GM21825 (cell line): ENCODE measurements around the gene MDM1.
A peak's percentile ranks its signal among the peaks of the same experiment; 100 is the strongest.

ENCODE experiments used
- ATAC-seq: cut with Tn5 transposase; IDR thresholded peaks from one replicate; pipeline ENCODE4 v1.9.1; 2021; ENCODE audit warnings: mild to moderate bottlenecking, moderate library complexity; ENCODE audit not compliant: unreplicated experiment

The MDM1 gene, protein sequence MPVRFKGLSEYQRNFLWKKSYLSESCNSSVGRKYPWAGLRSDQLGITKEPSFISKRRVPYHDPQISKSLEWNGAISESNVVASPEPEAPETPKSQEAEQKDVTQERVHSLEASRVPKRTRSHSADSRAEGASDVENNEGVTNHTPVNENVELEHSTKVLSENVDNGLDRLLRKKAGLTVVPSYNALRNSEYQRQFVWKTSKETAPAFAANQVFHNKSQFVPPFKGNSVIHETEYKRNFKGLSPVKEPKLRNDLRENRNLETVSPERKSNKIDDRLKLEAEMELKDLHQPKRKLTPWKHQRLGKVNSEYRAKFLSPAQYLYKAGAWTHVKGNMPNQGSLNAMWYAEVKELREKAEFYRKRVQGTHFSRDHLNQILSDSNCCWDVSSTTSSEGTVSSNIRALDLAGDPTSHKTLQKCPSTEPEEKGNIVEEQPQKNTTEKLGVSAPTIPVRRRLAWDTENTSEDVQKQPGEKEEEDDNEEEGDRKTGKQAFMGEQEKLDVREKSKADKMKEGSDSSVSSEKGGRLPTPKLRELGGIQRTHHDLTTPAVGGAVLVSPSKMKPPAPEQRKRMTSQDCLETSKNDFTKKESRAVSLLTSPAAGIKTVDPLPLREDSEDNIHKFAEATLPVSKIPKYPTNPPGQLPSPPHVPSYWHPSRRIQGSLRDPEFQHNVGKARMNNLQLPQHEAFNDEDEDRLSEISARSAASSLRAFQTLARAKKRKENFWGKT

DNA sequence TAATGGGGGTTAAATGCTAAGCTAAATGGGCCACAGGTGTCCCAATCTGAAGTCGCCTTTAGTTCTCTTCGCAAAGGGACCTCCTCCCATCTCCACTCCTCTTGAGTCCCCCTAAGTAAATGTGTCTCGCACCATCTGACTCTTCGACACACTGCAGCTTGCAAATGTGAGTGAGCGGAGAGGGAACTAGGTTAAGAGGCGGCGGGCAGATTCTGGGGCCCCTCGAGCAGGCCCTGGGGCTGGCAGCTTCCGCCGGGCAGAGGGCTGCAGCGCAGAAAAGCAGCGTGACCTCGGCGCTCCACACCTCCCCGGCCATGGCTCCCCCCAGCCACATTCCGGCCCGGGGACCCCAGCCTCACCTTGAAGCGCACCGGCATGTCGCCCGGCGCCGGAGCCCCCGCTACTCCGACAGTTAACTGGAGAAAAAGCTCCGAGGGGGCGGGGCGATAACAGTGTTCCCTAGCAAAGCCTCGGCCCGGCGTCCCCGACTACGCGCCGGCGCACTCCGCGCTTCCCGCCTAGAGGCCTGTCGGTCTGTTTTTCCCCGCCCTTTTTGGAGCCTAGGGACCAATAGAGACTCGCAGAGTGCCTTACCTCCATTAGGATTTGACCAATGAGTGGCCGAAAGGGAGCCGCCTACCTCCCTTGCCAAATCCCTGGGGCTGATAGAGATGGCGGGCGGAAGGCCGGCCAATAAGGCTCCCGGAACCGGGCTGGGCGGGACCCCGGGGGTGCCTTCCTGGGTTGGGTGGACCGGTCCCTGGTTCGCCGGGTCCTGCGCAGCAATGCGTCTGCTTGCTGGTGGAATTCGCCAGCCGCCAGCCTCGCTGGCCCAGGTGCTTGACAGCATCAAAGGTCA, at the start of gene MDM1:
TSS of gene MDM1 (minus strand) at position 494 of the 859 bp plus-strand sequence. CDS start at position 377, 117 bp downstream.
- ATAC-seq = peak; percentile 97

DNA sequence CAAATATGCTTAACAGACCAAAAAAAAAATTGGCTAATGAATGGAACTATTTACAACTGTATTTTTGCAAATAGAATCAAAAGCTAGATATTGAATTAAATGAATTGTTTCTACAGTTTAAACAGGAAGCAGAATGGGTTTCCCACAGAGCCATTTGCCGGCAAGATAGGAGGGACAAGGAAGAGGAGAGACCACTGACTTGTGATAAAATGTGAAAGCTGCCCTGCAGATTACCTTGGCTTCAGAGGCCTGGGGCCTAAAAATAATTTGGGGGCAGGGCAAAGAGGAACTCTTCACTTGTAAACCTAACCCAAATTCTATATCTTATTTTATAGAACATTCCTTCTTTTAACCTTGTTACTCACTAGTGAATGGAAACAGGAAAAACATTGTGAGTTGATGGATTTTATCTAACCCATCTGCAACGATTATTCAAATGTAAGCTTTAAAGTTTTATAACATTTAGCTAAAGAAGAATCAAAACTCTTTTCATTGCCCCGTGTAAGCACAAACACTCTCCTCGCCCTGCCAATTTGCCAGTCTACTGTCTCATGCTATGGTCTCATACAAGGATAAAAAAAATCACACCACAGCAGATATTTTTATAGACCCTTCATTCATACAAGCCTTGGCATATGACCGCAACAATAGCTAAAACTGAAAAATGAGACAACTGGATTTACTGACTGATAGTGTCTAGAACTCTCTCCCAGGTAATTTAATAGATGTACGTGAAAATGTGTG, 49.5 kb upstream of the MDM1 start:
- no peak for ATAC-seq

- no peak for ATAC-seq
Observed at GRCh38 chr12:68378872-68379606, 46.9 kb upstream of the MDM1 start.

DNA sequence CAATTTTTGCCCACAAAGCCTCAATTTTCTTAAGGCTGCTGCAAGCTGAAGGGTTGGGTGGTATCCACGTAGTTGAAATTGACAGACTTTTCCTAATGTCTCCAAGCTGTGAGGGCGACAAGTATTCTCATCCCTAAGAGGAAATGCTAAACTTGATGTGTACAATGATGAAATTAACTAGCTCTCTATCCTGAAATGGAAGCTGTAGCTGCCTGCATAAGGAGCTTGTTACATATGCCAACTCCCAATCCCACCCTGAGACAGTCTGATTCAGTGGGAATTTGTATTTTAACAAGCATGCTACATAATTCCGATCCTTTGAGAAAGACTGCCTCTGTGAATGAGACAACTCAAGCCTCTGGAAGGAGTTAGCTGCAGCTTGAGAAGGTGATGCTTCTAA, 45.7 kb upstream of the MDM1 start:
- no peak for ATAC-seq

- no peak for ATAC-seq
Observed at GRCh38 chr12:68376901-68377300, 44.7 kb upstream of the MDM1 start.

DNA sequence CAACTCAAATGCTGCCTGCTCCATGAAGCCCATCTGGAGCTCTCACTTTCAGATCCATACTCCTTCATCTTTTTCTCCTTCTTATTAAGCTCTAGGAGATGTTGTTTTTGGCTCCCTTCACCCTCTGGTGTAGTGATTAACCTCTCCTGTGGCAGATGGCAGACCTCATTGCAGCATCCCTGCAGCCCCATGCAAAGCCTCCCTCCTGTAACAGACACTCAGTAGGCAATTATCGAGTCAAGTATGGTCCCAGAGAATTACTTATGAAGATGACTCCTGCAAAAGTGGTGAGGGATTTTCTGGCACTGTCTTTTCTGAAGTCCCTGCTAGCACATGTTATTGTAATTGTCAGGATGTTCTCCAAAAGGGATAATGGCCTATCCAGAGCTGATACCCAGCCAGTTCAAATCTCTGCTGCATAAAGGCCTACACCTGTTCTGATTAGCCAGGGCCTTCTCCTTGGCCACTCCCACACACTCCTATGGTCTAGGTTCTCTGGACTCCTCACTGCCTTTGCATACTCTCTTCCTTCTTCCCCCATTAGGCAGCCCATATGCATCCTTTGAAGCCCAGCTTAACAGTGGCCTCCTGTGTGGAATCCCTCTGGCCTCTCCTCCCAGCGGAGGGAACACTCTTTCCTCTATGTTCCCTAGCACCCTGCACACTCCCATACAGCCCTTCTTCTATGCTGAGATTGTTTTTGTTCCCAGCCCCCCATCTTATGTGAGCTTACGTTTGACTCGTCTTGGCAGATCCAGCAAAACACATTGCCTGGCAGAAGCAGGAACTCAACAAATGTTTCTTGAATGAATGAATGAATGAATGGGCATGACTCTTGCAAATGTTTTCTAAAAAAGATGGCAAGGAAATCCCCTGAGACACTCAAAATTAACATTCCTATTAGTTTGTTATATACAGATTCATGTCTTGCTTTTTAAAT, 43.9 kb upstream of the MDM1 start:
- no peak for ATAC-seq

- peak; percentile 96 for ATAC-seq
Observed at GRCh38 chr12:68374307-68374982, 42.3 kb upstream of the MDM1 start.

- no peak for ATAC-seq
Observed at GRCh38 chr12:68370667-68371066, 38.5 kb upstream of the MDM1 start.

DNA sequence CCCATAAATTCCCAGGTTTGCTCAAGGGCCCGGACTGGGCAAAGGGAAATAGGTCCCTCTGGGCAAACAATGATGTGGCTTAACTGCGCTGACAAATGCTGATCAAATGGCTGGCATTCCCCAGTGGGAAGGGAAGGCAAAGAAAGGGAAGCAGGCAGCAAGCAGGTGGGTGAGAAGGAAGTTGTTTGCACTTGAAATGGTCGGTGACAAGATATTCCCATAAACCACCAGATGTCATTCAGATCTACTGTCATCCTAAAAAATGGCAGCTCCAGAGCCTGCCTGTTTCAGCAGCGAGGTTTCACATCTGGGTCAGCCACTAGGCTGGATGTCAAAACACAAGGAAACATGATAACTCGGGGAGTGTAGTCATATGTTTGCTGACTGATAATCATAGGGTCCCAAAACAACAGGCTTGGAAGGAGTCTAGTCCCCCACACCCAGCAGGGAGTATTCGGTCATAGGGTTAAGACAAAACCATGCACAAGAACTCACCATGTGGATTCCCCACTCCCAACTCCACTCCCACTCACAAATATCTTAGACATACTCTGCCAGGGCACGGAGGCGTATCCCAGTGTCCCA, 37.9 kb upstream of the MDM1 start:
- ATAC-seq = no peak

DNA sequence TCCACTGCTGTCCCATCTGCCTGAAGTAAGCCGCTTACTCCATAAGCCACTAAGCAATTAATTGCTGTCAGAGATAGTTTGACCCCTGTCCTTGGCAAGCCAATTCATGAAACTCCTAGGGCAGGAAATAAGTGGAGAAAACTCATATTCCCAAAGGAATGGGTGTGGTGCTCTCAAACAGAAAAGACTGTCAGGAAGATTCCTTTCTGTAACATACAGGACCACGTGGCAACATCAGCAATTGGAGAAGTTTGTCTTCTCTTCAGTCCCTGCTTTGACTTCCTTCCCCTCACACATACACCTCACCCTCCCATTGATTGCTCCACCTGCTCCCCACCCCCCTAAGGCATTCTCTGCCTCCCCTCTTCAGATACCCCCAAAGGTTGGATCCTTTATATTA, 36.2 kb upstream of the MDM1 start:
- no peak for ATAC-seq

- no peak for ATAC-seq
Observed at GRCh38 chr12:68367903-68368302, 35.7 kb upstream of the MDM1 start.

DNA sequence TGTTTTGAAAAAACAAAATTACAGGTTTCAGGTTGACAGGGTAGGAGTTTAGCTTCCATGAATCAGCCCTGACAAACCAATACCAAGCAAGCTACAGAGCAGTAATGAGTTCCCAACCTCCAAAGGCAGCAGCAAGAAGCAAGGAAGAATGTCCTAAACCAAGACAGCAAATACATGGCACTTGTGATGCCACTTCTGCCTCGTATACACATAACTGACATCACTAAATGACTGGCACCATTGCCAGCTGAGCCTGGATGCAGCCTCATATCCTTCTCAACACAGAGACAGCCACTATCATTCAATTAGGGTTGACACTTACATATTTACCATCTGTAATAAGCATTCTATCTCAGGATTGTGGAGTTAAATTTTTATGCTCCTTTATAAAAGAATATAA, 35.0 kb upstream of the MDM1 start:
- ATAC-seq = no peak

DNA sequence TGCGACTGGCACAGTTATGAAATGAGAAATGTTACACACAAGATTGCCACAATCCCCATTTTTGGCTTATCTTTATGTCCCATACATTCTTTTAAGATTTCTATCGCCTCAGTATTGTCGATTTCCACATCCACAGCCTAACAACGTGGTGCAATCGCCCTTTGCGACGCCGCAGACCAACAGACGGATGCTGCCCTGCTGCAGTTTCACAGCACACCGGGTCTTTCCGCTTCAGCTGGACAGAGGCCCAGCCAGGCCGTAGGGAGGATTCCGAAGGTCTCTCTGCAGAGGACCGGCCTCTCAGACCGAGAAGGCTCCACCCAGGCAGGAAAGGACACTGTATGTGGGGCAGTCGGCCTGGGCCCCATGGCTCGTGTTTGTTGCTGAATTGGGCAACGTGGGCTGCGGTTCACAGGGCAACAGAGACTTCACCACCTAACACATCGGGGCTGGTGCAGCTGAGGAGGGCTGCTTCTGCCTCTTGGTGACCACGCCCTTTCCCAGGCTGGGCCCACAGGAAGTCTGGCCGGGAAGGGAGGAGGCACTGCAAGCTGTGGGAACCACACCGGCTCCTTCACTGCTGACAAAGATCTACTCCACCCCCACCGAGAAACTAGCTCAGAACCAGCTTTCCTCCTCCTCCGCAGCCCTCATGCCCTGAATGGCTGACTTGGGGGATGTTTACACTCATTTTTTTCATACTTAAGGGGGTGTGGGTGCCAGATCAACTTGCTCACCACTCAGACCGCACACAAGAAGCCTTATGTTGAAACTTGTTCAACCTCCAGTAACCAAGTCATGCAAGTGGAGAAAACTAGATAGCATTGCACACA, 32.9 kb upstream of the MDM1 start:
- peak; percentile 88 for ATAC-seq

GRCh38 chr12:68364328-68364727, 32.2 kb upstream of the MDM1 start:
- ATAC-seq = no peak

DNA sequence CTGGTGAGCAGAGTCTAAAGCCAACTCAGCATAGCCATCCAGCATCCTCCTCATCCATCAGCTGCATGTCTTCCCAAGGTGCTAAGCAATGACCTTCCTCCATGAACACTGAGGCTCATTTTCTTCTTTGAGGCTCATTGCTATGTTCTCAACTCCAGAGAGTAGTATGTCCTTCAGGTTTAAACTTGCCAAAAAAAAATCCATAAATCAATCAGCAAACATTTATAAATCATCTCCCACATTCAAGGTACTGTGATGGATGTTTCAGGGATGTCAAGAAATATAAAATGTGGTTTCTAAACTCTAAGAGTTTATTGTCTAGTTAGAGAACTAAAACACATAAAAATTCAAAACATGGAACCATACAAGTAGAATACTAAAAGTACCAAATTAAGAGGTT, 29.8 kb upstream of the MDM1 start:
- no peak for ATAC-seq

DNA sequence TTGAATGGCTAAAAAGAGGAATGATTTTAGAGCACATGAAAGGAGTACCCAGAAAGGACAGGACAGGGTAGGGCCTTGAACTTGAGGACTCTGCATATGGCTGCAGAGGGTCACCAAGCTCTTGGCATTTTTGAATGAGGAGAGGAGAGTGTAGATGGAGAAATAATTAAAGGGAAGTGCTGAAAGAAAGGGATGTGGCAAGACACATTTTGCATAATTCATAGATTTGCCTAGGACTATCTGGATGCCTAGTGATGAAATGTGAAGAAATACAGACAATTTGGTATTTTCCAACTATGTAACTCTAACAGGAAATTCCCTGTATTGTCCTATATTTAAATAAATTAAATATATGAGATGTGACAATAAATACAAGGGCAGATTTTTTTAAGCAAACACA, 27.5 kb upstream of the MDM1 start:
- ATAC-seq = no peak
